HepG2 (cell line): Measurements from ENCODE around the gene MAP1LC3B. TPM values are rescaled to one million over a fixed set of nuclear protein-coding genes. Genes with fewer than 3 reads are reported as not detected.

ENCODE experiments used
- GRHL1 ChIP-seq: sonication (generic); formaldehyde crosslinking; conservative IDR thresholded peaks from 2 replicates; pipeline ENCODE4 v1.8.0; 2022; ENCODE audit warnings: missing genetic modification reagents
- NAIF1 ChIP-seq: sonication (generic); formaldehyde crosslinking; IDR thresholded peaks from 2 replicates; pipeline ENCODE4 v1.5.0; 2020; ENCODE audit warnings: mild to moderate bottlenecking, missing genetic modification reagents, borderline replicate concordance
- SRF ChIP-seq: IDR thresholded peaks from 2 replicates; pipeline ENCODE4 v1.6.1; 2011; ENCODE audit warnings: mild to moderate bottlenecking, low read depth, low read length, moderate library complexity
- THAP11 ChIP-seq: IDR thresholded peaks from 2 replicates; pipeline ENCODE4 v1.6.1; 2016; ENCODE audit warnings: missing biosample characterization, missing genetic modification reagents
- ZBTB42 ChIP-seq: sonication (generic); formaldehyde crosslinking; IDR thresholded peaks from 2 replicates; pipeline ENCODE4 v1.5.0; 2020; ENCODE audit warnings: mild to moderate bottlenecking, missing genetic modification reagents
- ZBTB44 ChIP-seq: sonication (generic); formaldehyde crosslinking; IDR thresholded peaks from 2 replicates; pipeline ENCODE4 v1.4.0; 2020; ENCODE audit warnings: missing genetic modification reagents
- ZHX1 ChIP-seq: sonication (generic); formaldehyde crosslinking; IDR thresholded peaks from 2 replicates; pipeline ENCODE4 v1.8.1; 2022; ENCODE audit warnings: low read depth, mild to moderate bottlenecking, missing genetic modification reagents
- ZMYM4 ChIP-seq: sonication (generic); formaldehyde crosslinking; IDR thresholded peaks from 2 replicates; pipeline ENCODE4 v1.8.1; 2023; ENCODE audit warnings: mild to moderate bottlenecking, missing genetic modification reagents
- ZNF343 ChIP-seq: sonication (generic); formaldehyde crosslinking; IDR thresholded peaks from 2 replicates; pipeline ENCODE4 v1.4.0; 2020; ENCODE audit warnings: mild to moderate bottlenecking, missing genetic modification reagents
- ZNF652 ChIP-seq: IDR thresholded peaks from 2 replicates; pipeline ENCODE4 v1.6.1; 2016; ENCODE audit warnings: low read depth, borderline replicate concordance
- ZNF776 ChIP-seq: sonication (generic); formaldehyde crosslinking; IDR thresholded peaks from 2 replicates; pipeline ENCODE4 v1.4.0; 2020; ENCODE audit warnings: mild to moderate bottlenecking, missing genetic modification reagents
- polyA plus RNA-seq, 8 experiments: library from polyadenylated mRNA; depleted of rRNA in 3 of 8; stranded (reverse) in 7 of 8; unstranded in 1 of 8; fragments of >200 nt; fragmentation: Illumina TruSeq in 4 of 8; extraction: Trizol in 4 of 8; gene quantifications; 2 replicates each; pipeline versions ENCODE4 v1.2.1 to v1.2.3, GENCODE V29; 2011 to 2016; ENCODE audit warnings: low read depth in 4 of 8, missing spikeins in 1 of 8, mixed read lengths in 1 of 8; ENCODE audit not compliant: insufficient read depth in 1 of 8
- total RNA-seq, 5 experiments: library from RNA; depleted of rRNA; stranded (reverse); fragments of >200 nt; fragmentation: Illumina TruSeq; extraction: Trizol; gene quantifications; 2 replicates each; pipeline ENCODE4 v1.2.3, GENCODE V29; 2016; ENCODE audit warnings: low read depth in 1 of 5
- TF ChIP-seq, protein P1 (sequence below), 2 experiments: IDR thresholded peaks; 2 replicates each; pipeline ENCODE4 v1.6.1; 2011 to 2012; ENCODE audit warnings: low read length in 2 of 2, borderline replicate concordance in 1 of 2, low read depth in 1 of 2, mild to moderate bottlenecking in 1 of 2, moderate library complexity in 1 of 2
- TF ChIP-seq, protein P2 (sequence below): sonication (generic); formaldehyde crosslinking; IDR thresholded peaks from 2 replicates; pipeline ENCODE4 v1.5.1; 2020; ENCODE audit warnings: missing genetic modification reagents, mild to moderate bottlenecking, borderline replicate concordance
- TF ChIP-seq, protein P3 (sequence below): sonication (generic); formaldehyde crosslinking; IDR thresholded peaks from 2 replicates; pipeline ENCODE4 v1.8.1; 2023; ENCODE audit warnings: mild to moderate bottlenecking, missing genetic modification reagents, borderline replicate concordance

The MAP1LC3B gene
- total and polyA plus RNA-seq, 2 of the 13 experiments (the other 11 are each of a cell fraction or from before 2014, with no cell fraction given) = 15.7 to 37.4 TPM

DNA sequence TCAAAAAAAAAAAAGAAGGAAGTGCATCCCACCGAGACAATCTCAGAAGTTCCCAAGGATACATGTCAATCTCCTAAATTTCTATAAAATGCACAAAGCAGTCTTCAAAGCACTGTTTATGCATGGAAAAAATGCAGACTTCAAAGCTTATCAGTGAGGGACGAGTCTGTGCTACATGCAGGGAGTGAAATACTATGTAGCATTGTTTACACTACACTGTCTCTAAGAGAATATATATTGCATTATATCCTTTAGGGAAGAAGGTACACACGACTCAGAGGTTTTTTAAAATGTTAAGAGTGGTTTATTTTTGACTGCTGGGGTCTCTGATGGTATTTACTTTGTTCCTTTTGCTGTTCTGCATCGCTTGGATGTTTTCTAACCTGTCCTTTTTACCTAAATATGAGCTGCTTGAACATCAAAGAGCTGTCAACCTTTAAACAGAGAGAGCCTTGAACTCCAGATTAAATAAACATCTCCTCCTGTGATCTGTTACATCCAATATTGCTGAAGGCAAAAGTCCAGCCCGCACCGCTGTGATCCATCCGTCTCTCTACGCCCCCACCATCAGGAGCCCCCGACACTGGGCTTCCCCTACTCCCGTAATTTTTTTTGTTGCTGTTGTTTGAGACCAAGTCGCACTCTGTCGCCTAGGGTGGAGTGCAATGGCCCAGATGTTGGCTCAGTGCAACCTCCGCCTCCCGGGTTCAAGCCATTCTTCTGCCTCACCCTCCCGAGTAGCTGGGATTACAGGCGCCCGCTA, 9.9 kb upstream of the MAP1LC3B start (continued):
- peak; percentile 70; the same call in 1 of the 2 replicates for TF ChIP-seq SRF
- TF ChIP-seq, protein P1, sequence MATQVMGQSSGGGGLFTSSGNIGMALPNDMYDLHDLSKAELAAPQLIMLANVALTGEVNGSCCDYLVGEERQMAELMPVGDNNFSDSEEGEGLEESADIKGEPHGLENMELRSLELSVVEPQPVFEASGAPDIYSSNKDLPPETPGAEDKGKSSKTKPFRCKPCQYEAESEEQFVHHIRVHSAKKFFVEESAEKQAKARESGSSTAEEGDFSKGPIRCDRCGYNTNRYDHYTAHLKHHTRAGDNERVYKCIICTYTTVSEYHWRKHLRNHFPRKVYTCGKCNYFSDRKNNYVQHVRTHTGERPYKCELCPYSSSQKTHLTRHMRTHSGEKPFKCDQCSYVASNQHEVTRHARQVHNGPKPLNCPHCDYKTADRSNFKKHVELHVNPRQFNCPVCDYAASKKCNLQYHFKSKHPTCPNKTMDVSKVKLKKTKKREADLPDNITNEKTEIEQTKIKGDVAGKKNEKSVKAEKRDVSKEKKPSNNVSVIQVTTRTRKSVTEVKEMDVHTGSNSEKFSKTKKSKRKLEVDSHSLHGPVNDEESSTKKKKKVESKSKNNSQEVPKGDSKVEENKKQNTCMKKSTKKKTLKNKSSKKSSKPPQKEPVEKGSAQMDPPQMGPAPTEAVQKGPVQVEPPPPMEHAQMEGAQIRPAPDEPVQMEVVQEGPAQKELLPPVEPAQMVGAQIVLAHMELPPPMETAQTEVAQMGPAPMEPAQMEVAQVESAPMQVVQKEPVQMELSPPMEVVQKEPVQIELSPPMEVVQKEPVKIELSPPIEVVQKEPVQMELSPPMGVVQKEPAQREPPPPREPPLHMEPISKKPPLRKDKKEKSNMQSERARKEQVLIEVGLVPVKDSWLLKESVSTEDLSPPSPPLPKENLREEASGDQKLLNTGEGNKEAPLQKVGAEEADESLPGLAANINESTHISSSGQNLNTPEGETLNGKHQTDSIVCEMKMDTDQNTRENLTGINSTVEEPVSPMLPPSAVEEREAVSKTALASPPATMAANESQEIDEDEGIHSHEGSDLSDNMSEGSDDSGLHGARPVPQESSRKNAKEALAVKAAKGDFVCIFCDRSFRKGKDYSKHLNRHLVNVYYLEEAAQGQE (IDR thresholded peaks at IDR 0.05; ENCODE audit: borderline replicate concordance in 1 of 2, low read depth in 1 of 2, low read length in 2 of 2) = peak in 1 of 2 experiments; percentile 60; a peak in 2 of 4 replicates
- TF ChIP-seq ZNF343 (CRISPR knock-in tag) = peak; percentile 88
- TF ChIP-seq ZHX1 (CRISPR knock-in tag) = no peak; the same call in 1 of the 2 replicates
- TF ChIP-seq ZBTB42 (CRISPR knock-in tag) = peak; percentile 96
- TF ChIP-seq THAP11 (CRISPR knock-in tag) = peak; percentile 68; the same call in 1 of the 2 replicates
- TF ChIP-seq, protein P2, sequence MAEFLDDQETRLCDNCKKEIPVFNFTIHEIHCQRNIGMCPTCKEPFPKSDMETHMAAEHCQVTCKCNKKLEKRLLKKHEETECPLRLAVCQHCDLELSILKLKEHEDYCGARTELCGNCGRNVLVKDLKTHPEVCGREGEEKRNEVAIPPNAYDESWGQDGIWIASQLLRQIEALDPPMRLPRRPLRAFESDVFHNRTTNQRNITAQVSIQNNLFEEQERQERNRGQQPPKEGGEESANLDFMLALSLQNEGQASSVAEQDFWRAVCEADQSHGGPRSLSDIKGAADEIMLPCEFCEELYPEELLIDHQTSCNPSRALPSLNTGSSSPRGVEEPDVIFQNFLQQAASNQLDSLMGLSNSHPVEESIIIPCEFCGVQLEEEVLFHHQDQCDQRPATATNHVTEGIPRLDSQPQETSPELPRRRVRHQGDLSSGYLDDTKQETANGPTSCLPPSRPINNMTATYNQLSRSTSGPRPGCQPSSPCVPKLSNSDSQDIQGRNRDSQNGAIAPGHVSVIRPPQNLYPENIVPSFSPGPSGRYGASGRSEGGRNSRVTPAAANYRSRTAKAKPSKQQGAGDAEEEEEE (CRISPR knock-in tag) = peak; percentile 93; the same call in 1 of the 2 replicates
- TF ChIP-seq GRHL1 (CRISPR knock-in tag) = no peak
- no peak for TF ChIP-seq ZMYM4 (CRISPR knock-in tag)
- TF ChIP-seq, protein P3, sequence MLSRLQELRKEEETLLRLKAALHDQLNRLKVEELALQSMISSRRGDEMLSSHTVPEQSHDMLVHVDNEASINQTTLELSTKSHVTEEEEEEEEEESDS = 0 out of 2 replicates have a peak, but pooled peaks have one; percentile 79
- no peak for TF ChIP-seq ZBTB44 (CRISPR knock-in tag)
- TF ChIP-seq ZNF652 (CRISPR knock-in tag) = no peak; the same call in 1 of the 2 replicates
- no peak for TF ChIP-seq ZNF776 (CRISPR knock-in tag)
- TF ChIP-seq NAIF1 (CRISPR knock-in tag) = peak; percentile 41; the same call in 1 of the 2 replicates
